ENCODE results near the gene DUSP22. TPM values are rescaled to one million over a fixed set of nuclear protein-coding genes. Genes with fewer than 3 reads are reported as not detected.

Gene DUSP22
- polyA plus RNA-seq, 1 experiment: 5.4 TPM

DNA sequence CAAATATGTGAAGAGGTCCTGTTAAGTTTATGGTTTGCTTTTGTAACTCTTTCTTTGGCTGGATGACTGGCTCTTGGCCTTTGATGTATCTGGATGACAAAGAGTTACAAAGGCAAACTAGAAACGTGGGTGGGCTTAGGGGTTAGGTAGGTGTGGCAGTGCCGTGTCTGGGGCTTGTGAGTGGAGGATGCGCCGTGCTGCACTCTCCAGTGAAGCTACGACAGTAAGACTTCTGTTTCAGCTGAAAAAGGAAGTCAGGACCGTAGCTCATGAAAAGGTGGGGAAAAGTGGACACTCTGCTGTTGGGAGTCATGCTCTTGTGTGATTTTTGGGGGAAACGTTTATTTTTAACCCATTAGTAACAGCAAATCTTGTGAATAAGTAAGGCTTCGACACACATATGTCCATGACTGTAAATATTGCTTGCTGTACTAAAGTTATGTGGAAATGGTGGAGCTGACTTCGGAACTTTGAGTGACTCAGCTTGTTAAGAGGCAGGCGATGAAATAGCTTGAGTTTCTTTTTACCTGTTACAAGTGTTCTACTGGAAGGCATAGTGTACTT, 45.6 kb downstream of the DUSP22 start:
- Histone ChIP-seq H3K27ac (ENCODE audit: low read depth, low read length) (no peak overlapping the region), H3K9me3 (ENCODE audit: control insufficient read depth, insufficient read depth, low read length) (peaks cover 36% of the 10 kb centered on the region), H3K27me3 (ENCODE audit: control insufficient read depth, insufficient read depth, low read length) (no peaks in the 10 kb centered on the region), H3K4me3 (ENCODE audit: low read depth, low read length) (no peak overlapping the region)
- TF ChIP-seq, protein P1, sequence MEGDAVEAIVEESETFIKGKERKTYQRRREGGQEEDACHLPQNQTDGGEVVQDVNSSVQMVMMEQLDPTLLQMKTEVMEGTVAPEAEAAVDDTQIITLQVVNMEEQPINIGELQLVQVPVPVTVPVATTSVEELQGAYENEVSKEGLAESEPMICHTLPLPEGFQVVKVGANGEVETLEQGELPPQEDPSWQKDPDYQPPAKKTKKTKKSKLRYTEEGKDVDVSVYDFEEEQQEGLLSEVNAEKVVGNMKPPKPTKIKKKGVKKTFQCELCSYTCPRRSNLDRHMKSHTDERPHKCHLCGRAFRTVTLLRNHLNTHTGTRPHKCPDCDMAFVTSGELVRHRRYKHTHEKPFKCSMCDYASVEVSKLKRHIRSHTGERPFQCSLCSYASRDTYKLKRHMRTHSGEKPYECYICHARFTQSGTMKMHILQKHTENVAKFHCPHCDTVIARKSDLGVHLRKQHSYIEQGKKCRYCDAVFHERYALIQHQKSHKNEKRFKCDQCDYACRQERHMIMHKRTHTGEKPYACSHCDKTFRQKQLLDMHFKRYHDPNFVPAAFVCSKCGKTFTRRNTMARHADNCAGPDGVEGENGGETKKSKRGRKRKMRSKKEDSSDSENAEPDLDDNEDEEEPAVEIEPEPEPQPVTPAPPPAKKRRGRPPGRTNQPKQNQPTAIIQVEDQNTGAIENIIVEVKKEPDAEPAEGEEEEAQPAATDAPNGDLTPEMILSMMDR (IDR thresholded peaks at IDR 0.05; ENCODE audit: low read depth, low read length): no peak
- CTCF ChIA-PET: no interaction called here
- POLR2A ChIA-PET: no interaction called here
- DNase-seq (ENCODE audit: low read depth, low spot score): no peak

DNA sequence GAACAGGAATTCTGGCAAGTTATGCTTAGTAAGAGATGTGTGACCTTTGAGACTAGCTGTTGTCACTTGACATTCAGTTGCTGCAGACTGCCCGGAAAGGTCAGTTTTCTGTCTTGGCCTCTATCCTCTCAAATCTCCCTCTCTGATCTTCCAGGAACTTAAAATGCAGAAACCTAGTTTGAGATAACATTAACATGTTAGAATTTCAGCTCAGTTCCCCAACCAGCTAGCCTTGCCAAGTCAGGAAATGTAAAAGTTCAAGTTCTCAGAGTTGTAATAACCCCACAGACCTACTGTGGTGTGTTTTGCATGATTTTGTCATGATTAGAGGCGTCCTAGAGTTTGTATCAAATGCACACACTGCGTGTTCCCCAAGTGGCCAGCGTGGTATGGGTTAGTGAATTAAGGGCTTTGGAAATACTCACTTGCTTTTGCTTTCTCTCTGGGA, 46.6 kb downstream of the DUSP22 start:
- CTCF ChIA-PET: no interaction called here
- H3K27ac ChIP-seq (ENCODE audit: low read depth, low read length): no peak overlapping the region
- no peak overlapping the region for H3K4me3 ChIP-seq (ENCODE audit: low read depth, low read length)
- TF ChIP-seq, protein P1 (IDR thresholded peaks at IDR 0.05; ENCODE audit: low read depth, low read length): no peak
- POLR2A ChIA-PET: no interaction called here
- peaks cover 41% of the 10 kb centered on the region for H3K9me3 ChIP-seq (ENCODE audit: control insufficient read depth, insufficient read depth, low read length)
- no peaks in the 10 kb centered on the region for H3K27me3 ChIP-seq (ENCODE audit: control insufficient read depth, insufficient read depth, low read length)
- DNase-seq (ENCODE audit: low read depth, low spot score): no peak

DNA sequence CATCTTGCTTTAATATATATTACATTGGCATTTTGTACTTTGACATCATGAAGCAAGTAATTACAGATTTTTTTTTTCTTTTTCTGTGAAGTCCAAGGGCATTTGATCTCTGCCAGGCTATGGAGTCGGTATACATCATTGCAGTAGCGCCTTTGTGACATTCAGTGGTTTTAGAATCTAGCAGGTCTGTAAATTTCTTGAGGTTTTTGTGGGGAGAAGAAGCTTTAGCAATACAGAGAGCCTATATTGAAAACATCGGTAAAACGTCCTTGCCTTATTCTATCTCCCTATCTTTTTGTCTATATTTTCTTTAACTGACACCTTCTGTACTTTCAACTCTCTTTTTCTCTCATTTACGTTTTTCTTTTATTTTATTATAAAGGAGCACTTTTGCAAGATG, 47.2 kb downstream of the DUSP22 start:
- DNase-seq (ENCODE audit: low read depth, low spot score): no peak
- ChIA-PET CTCF (no interaction called here), POLR2A (no interaction called here)
- H3K27me3 ChIP-seq (ENCODE audit: control insufficient read depth, insufficient read depth, low read length): no peaks in the 10 kb centered on the region
- H3K4me3 ChIP-seq (ENCODE audit: low read depth, low read length): no peak overlapping the region
- H3K9me3 ChIP-seq (ENCODE audit: control insufficient read depth, insufficient read depth, low read length): peaks cover 46% of the 10 kb centered on the region
- TF ChIP-seq, protein P1 (IDR thresholded peaks at IDR 0.05; ENCODE audit: low read depth, low read length): no peak
- no peak overlapping the region for H3K27ac ChIP-seq (ENCODE audit: low read depth, low read length)

DNA sequence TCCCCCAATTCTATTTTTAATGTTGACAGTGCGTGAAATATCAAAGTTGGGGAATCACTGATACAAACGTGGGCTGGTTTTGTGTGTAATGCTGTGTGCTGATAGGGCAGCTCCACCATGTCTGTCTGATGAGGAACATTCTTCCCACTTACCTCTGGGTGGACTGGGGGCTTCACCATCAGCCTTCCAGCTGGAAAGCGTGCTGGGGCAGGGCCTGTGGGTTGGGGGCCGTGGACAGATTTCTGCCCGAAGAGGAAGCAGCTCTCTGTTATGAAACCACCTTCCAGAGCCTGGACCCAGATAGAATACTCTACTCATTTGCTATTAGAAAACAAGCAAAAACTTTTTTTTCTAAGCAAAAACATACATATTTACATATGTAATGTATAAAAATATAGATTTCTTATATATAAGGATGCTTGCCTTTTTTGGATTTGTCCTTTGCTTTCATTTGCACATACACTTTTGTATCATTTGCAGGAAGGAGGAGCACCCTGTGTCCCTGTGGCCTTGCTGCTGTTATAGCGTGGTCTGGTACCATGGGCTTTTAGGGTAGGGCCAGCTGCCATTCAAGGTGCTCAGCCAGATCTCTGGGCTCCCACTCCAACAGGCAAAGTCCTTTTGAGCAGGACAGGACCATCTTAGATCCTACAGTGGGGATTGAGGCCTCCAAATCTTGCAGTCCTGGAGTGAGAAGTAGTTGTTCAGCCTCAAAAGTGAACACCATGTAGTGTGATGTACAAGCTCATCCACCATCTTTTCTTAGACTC, 48.1 kb downstream of the DUSP22 start:
- ChIA-PET CTCF (no interaction called here), POLR2A (no interaction called here)
- Histone ChIP-seq H3K4me3 (ENCODE audit: low read depth, low read length) (no peak overlapping the region), H3K9me3 (ENCODE audit: control insufficient read depth, insufficient read depth, low read length) (peaks cover 54% of the 10 kb centered on the region), H3K27ac (ENCODE audit: low read depth, low read length) (no peak overlapping the region), H3K27me3 (ENCODE audit: control insufficient read depth, insufficient read depth, low read length) (no peaks in the 10 kb centered on the region)
- no peak for DNase-seq (ENCODE audit: low read depth, low spot score)
- TF ChIP-seq, protein P1 (IDR thresholded peaks at IDR 0.05; ENCODE audit: low read depth, low read length): no peak

DNA sequence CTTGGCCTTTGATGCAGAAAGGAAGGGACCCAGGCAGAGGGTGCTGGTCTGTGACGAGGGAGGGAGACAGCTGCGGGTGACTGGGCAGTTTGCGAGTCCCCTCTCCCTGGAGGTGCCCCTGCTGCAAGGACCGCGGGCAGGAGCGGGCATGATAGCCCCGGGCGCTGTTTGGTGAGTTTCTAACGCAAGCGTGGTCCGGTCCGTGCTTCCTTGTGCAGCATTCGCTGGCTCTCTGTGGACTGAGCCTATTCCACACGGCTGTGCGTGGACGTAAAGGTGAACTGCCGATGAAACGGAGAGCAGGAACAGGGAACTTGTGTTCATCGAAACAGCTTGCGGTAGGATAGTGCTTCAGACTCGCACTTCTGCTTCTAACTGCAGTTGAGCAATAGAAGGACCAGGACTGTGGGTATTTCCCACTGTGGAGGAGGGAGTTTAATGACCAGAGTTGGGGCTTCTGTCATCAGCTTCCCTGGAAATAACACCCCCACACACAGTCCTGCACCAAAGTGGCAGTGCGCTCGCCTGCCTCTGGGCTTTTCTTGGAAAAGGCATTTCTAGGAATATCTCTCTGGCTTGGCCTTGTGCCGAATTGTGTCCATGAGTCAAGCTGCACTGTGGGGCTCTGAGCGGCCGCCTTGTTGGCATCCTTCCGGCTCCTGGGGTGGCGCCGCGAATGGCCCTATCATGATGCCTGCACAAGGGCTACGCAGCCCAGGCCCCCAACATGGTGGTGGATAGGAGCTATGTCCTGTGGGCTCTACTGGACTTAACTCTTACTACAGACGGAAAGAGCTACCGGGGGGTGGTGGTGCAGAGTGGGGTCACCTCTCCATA, 48.9 kb downstream of the DUSP22 start:
- ChIA-PET CTCF (no interaction called here), POLR2A (no interaction called here)
- TF ChIP-seq, protein P1 (IDR thresholded peaks at IDR 0.05; ENCODE audit: low read depth, low read length): no peak
- Histone ChIP-seq H3K27ac (ENCODE audit: low read depth, low read length) (no peak overlapping the region), H3K27me3 (ENCODE audit: control insufficient read depth, insufficient read depth, low read length) (no peaks in the 10 kb centered on the region), H3K4me3 (ENCODE audit: low read depth, low read length) (no peak overlapping the region), H3K9me3 (ENCODE audit: control insufficient read depth, insufficient read depth, low read length) (peaks cover 47% of the 10 kb centered on the region)
- DNase-seq (ENCODE audit: low read depth, low spot score): no peak

Data from AG04450 (cell line).